Adrenal gland (tissue), 12 donors: ENCODE measurements around the gene SDK2. TPM values are rescaled to one million over a fixed set of nuclear protein-coding genes. Genes with fewer than 3 reads are reported as not detected.

ENCODE experiments used
- DNase-seq, 7 donors: peaks; one replicate each; pipeline ENCODE4 v3.0.0-alpha.2; 2019 to 2020
- H3K27ac ChIP-seq, 5 donors: fragments of 200-600 bp; sonication (generic) in 4 of 5; 1 replicate in 3 of 5; 2 replicates in 2 of 5; pipeline versions ENCODE4 v1.5.1 to v1.8.0; 2016 to 2020; ENCODE audit warnings: mild to moderate bottlenecking in 1 of 5
- H3K27me3 ChIP-seq: fragments of 200-600 bp; 2 replicates; pipeline ENCODE4 v1.8.0; 2021
- H3K36me3 ChIP-seq, 2 donors: fragments of 200-600 bp; replicated peaks in 1 of 2; 1 replicate in 1 of 2; 2 replicates in 1 of 2; pipeline versions ENCODE4 v1.5.1 to v1.8.0; 2018 to 2022
- H3K4me1 ChIP-seq, 2 donors: fragments of 200-600 bp; replicated peaks in 1 of 2; 1 replicate in 1 of 2; 2 replicates in 1 of 2; pipeline versions ENCODE4 v1.5.1 to v1.8.0; 2018 to 2021
- H3K4me3 ChIP-seq, 4 donors: fragments of 200-600 bp; sonication (generic) in 3 of 4; one replicate each; pipeline ENCODE4 v1.5.1; 2016 to 2018
- H3K9me3 ChIP-seq, 3 donors: fragments of 200-600 bp; sonication (generic) in 1 of 3; replicated peaks in 1 of 3; 1 replicate in 2 of 3; 2 replicates in 1 of 3; pipeline versions ENCODE4 v1.5.1 to v1.8.0; 2016 to 2021
- CTCF ChIP-seq, 6 experiments: fragments of 450-650 bp in 4 of 6; fragments of 200-600 bp in 2 of 6; sonication (generic) in 1 of 6; IDR thresholded peaks; 1 replicate in 5 of 6; 2 replicates in 1 of 6; pipeline versions ENCODE4 v1.5.1 to v1.8.0; 2016 to 2021; ENCODE audit warnings: antibody characterized with exemption in 6 of 6, mild to moderate bottlenecking in 2 of 6, moderate library complexity in 1 of 6
- POLR2A ChIP-seq, 2 donors: fragments of 450-650 bp; IDR thresholded peaks; one replicate each; pipeline ENCODE4 v1.6.1; 2017; ENCODE audit warnings: antibody characterized with exemption in 2 of 2, mild to moderate bottlenecking in 2 of 2, moderate library complexity in 1 of 2
- WGBS, 4 donors: extraction: QIAGEN DNeasy Blood & Tissue Kit in 2 of 4; methylation state at CpG; one replicate each; pipeline versions ENCODE4 v1.1.5 to v1.1.7; 2013 to 2017; 5-methylcytosine and 5-hydroxymethylcytosine counted together
- intact Hi-C, 2 donors: fragments of 100-400 bp; cut with DNase I; formaldehyde crosslinking; loops; one replicate each; pipeline versions ENCODE4 v1.14.1 to v1.15.0; 2022 to 2023
- polyA plus RNA-seq, 3 donors: library from polyadenylated mRNA; stranded (reverse); fragments of 200-250 nt in 2 of 3; fragments of 350-450 nt in 1 of 3; fragmentation: Illumina TruSeq in 1 of 3; extraction: RNeasy Lipid Tissue Mini Kit (QIAGEN cat#74804) in 1 of 3; gene quantifications; one replicate each; pipeline ENCODE4 v1.2.3, GENCODE V29; 2013 to 2014
- total RNA-seq, 9 donors: library from RNA; depleted of rRNA in 4 of 9; stranded (reverse); fragments of >200 nt in 4 of 9; fragments of 120-200 nt in 1 of 9; fragmentation: NEBNext Ultra II Directional in 1 of 9; extraction: Animal tissue kit (Norgen Biotek cat#: 25700) in 1 of 9; gene quantifications; one replicate each; pipeline versions ENCODE4 v1.1.0 to v1.2.4, GENCODE V29; 2013 to 2023
- donor health status: healthy with polysubstance abuse.
- donor health status: Bipolar disorder and iron deficiency.
- donor health status: DM: yes; HTN: yes; CAD: no.
- donor health status: DM: no; HTN: no; CAD: no.
- donor health status: DM: no; HTN: no; CAD: no.
- donor health status: DM: yes; HTN: yes; CAD: no.

The SDK2 gene
- total and polyA plus RNA-seq, 12 donors = 0.27 to 2.1 (median 0.84) TPM

- Histone ChIP-seq H3K4me1 (no peaks in the 10 kb centered on the region), H3K27ac (no peak overlapping the region), H3K27me3 (no peaks in the 10 kb centered on the region), H3K36me3 (no peaks in the 10 kb centered on the region), H3K9me3 (no peaks in the 10 kb centered on the region), H3K4me3 (no peak overlapping the region)
- intact Hi-C loops = no loop called here
- no peak for TF ChIP-seq CTCF (IDR thresholded peaks at IDR 0.05)
- WGBS, 4 donors = 69 to 84% (median 79%) methylated on average over 10 to 19 of the region's 19 CpGs
- no peak for DNase-seq
Observed at GRCh38 chr17:73630965-73631595, 13.2 kb downstream of the SDK2 start.

GRCh38 chr17:73630531-73630930, 13.7 kb downstream of the SDK2 start:
- intact Hi-C loops = no loop called here
- H3K27ac ChIP-seq = no peak overlapping the region

GRCh38 chr17:73628642-73629552, 15.3 kb downstream of the SDK2 start:
- Histone ChIP-seq H3K27ac (no peak overlapping the region), H3K4me3 (no peak overlapping the region), H3K9me3 (no peaks in the 10 kb centered on the region), H3K4me1 (no peaks in the 10 kb centered on the region), H3K36me3 (no peaks in the 10 kb centered on the region), H3K27me3 (no peaks in the 10 kb centered on the region)
- intact Hi-C loops = no loop called here
- 70 to 83% (median 74%) methylated on average over 9 to 13 of the region's 13 CpGs for WGBS, 4 donors
- DNase-seq = no peak
- TF ChIP-seq CTCF (IDR thresholded peaks at IDR 0.05) = no peak
- no peak for TF ChIP-seq POLR2A (IDR thresholded peaks at IDR 0.05)

More at GRCh38 chr17:73630531-73630930, 13.7 kb downstream of the SDK2 start:
- 84 to 100% (median 96%) methylated on average over 4 to 6 of the region's 6 CpGs for WGBS, 4 donors
- no peaks in the 10 kb centered on the region for H3K4me1 ChIP-seq
- no peaks in the 10 kb centered on the region for H3K36me3 ChIP-seq
- TF ChIP-seq POLR2A (IDR thresholded peaks at IDR 0.05) = no peak
- no peak for TF ChIP-seq CTCF (IDR thresholded peaks at IDR 0.05)
- no peak for DNase-seq
- no peaks in the 10 kb centered on the region for H3K9me3 ChIP-seq
- H3K27me3 ChIP-seq = no peaks in the 10 kb centered on the region
- H3K4me3 ChIP-seq = no peak overlapping the region

GRCh38 chr17:73625991-73626673, 18.1 kb downstream of the SDK2 start:
- TF ChIP-seq POLR2A (IDR thresholded peaks at IDR 0.05) = no peak
- no peak for TF ChIP-seq CTCF (IDR thresholded peaks at IDR 0.05)
- 83 to 96% (median 90%) methylated on average over 10 to 12 of the region's 12 CpGs for WGBS, 4 donors
- no peak for DNase-seq
- intact Hi-C loops = no loop called here
- no peaks in the 10 kb centered on the region for H3K36me3 ChIP-seq
- H3K4me3 ChIP-seq = no peak overlapping the region
- H3K27ac ChIP-seq = no peak overlapping the region
- H3K9me3 ChIP-seq = no peaks in the 10 kb centered on the region
- H3K4me1 ChIP-seq = no peaks in the 10 kb centered on the region
- no peaks in the 10 kb centered on the region for H3K27me3 ChIP-seq
